ENCODE data around the gene IPCEF1. TPM values are rescaled to one million over a fixed set of nuclear protein-coding genes. Genes with fewer than 3 reads are reported as not detected.

The IPCEF1 gene
- total RNA-seq, 4 donors from 2014 or later: 0.42 to 9.0 (median 3.1) TPM

- no peak for DNase-seq (ENCODE audit: low spot score in 2 of 2)
- H3K27me3 ChIP-seq: no peaks in the 10 kb centered on the region
- H3K9me3 ChIP-seq: no peaks in the 10 kb centered on the region
- WGBS: 88% methylated on average over 8 of the region's 8 CpGs
- H3K36me3 ChIP-seq: no peaks in the 10 kb centered on the region
- no peak for TF ChIP-seq EP300 (IDR thresholded peaks at IDR 0.05)
- TF ChIP-seq POLR2AphosphoS5 (IDR thresholded peaks at IDR 0.05): no peak
- no peak for TF ChIP-seq CTCF (IDR thresholded peaks at IDR 0.05)
- TF ChIP-seq POLR2A (IDR thresholded peaks at IDR 0.05): no peak
- no peaks in the 10 kb centered on the region for H3K4me1 ChIP-seq
- H3K27ac ChIP-seq: no peak overlapping the region
- no peak overlapping the region for H3K4me3 ChIP-seq
Observed at GRCh38 chr6:154134471-154135147, 222.0 kb downstream of the IPCEF1 start.

- no peak overlapping the region for H3K4me3 ChIP-seq
- H3K9me3 ChIP-seq: no peaks in the 10 kb centered on the region
- H3K36me3 ChIP-seq: no peaks in the 10 kb centered on the region
- no peak for TF ChIP-seq CTCF (IDR thresholded peaks at IDR 0.05)
- no peak for TF ChIP-seq EP300 (IDR thresholded peaks at IDR 0.05)
- no peak for TF ChIP-seq POLR2AphosphoS5 (IDR thresholded peaks at IDR 0.05)
- TF ChIP-seq POLR2A (IDR thresholded peaks at IDR 0.05): no peak
- no peaks in the 10 kb centered on the region for H3K4me1 ChIP-seq
- H3K27me3 ChIP-seq: no peaks in the 10 kb centered on the region
- DNase-seq (ENCODE audit: low spot score in 2 of 2): no peak
- 56% methylated on average over 2 of the region's 2 CpGs for WGBS
- no peak overlapping the region for H3K27ac ChIP-seq
Observed at GRCh38 chr6:154127657-154128056, 228.9 kb downstream of the IPCEF1 start.

GRCh38 chr6:154125421-154125820 is 231.2 kb downstream of the IPCEF1 start:
- no peaks in the 10 kb centered on the region for H3K4me1 ChIP-seq
- no peaks in the 10 kb centered on the region for H3K36me3 ChIP-seq
- TF ChIP-seq POLR2A (IDR thresholded peaks at IDR 0.05) (no peak), POLR2AphosphoS5 (IDR thresholded peaks at IDR 0.05) (no peak), EP300 (IDR thresholded peaks at IDR 0.05) (no peak)
- H3K4me3 ChIP-seq: no peak overlapping the region
- no peak for DNase-seq (ENCODE audit: low spot score in 2 of 2)
- no peak overlapping the region for H3K27ac ChIP-seq
- H3K9me3 ChIP-seq: no peaks in the 10 kb centered on the region
- no peaks in the 10 kb centered on the region for H3K27me3 ChIP-seq
- 85% methylated on average over 2 of the region's 2 CpGs for WGBS

- 77% methylated on average over 8 of the region's 8 CpGs for WGBS
- Histone ChIP-seq H3K27ac (no peak overlapping the region), H3K4me3 (no peak overlapping the region), H3K27me3 (no peaks in the 10 kb centered on the region), H3K4me1 (no peaks in the 10 kb centered on the region), H3K9me3 (no peaks in the 10 kb centered on the region), H3K36me3 (no peaks in the 10 kb centered on the region)
- no peak for DNase-seq (ENCODE audit: low spot score in 2 of 2)
- no peak for TF ChIP-seq EP300 (IDR thresholded peaks at IDR 0.05)
- TF ChIP-seq POLR2AphosphoS5 (IDR thresholded peaks at IDR 0.05): no peak
- TF ChIP-seq CTCF (IDR thresholded peaks at IDR 0.05): no peak
- TF ChIP-seq POLR2A (IDR thresholded peaks at IDR 0.05): no peak
Observed at GRCh38 chr6:154123155-154123956, 233.2 kb downstream of the IPCEF1 start.

- H3K27ac ChIP-seq: no peak overlapping the region
- no peaks in the 10 kb centered on the region for H3K4me1 ChIP-seq
- TF ChIP-seq POLR2A (IDR thresholded peaks at IDR 0.05): no peak
- no peak for DNase-seq (ENCODE audit: low spot score in 2 of 2)
- WGBS: 85% methylated on average over 2 of the region's 2 CpGs
- H3K4me3 ChIP-seq: no peak overlapping the region
- no peaks in the 10 kb centered on the region for H3K27me3 ChIP-seq
- no peaks in the 10 kb centered on the region for H3K36me3 ChIP-seq
- no peaks in the 10 kb centered on the region for H3K9me3 ChIP-seq
Observed at GRCh38 chr6:154122195-154122925, 234.2 kb downstream of the IPCEF1 start.

- Histone ChIP-seq H3K4me3 (no peak overlapping the region), H3K9me3 (no peaks in the 10 kb centered on the region), H3K36me3 (no peaks in the 10 kb centered on the region), H3K4me1 (no peaks in the 10 kb centered on the region), H3K27ac (no peak overlapping the region), H3K27me3 (no peaks in the 10 kb centered on the region)
- TF ChIP-seq POLR2A (IDR thresholded peaks at IDR 0.05) (no peak), POLR2AphosphoS5 (IDR thresholded peaks at IDR 0.05) (no peak), CTCF (IDR thresholded peaks at IDR 0.05) (no peak), EP300 (IDR thresholded peaks at IDR 0.05) (no peak)
- DNase-seq (ENCODE audit: low spot score in 2 of 2): no peak
- WGBS: 72% methylated on average over 4 of the region's 4 CpGs
Observed at GRCh38 chr6:154117485-154117884, 239.1 kb downstream of the IPCEF1 start.

All from suprapubic skin (tissue), 4 donors.